Activated gamma-delta T cell treated with anti-CD3 and anti-CD28 coated beads, Interleukin-2, amount 50 U/mL, for 16 hours (primary cell): ENCODE results near the gene GIPC2.
A peak's percentile ranks its signal among the peaks of the same experiment; 100 is the strongest.
"Not testable (repeated sequence)": the region's sequence is repeated elsewhere in the genome, so short reads cannot be mapped to it uniquely, and the experiment has no call there.

Experiments
- DNase-seq: peaks from one replicate; pipeline ENCODE4 v3.0.0-alpha.2; 2020; ENCODE audit warnings: low read depth

GIPC2 gene, protein sequence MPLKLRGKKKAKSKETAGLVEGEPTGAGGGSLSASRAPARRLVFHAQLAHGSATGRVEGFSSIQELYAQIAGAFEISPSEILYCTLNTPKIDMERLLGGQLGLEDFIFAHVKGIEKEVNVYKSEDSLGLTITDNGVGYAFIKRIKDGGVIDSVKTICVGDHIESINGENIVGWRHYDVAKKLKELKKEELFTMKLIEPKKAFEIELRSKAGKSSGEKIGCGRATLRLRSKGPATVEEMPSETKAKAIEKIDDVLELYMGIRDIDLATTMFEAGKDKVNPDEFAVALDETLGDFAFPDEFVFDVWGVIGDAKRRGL

DNA sequence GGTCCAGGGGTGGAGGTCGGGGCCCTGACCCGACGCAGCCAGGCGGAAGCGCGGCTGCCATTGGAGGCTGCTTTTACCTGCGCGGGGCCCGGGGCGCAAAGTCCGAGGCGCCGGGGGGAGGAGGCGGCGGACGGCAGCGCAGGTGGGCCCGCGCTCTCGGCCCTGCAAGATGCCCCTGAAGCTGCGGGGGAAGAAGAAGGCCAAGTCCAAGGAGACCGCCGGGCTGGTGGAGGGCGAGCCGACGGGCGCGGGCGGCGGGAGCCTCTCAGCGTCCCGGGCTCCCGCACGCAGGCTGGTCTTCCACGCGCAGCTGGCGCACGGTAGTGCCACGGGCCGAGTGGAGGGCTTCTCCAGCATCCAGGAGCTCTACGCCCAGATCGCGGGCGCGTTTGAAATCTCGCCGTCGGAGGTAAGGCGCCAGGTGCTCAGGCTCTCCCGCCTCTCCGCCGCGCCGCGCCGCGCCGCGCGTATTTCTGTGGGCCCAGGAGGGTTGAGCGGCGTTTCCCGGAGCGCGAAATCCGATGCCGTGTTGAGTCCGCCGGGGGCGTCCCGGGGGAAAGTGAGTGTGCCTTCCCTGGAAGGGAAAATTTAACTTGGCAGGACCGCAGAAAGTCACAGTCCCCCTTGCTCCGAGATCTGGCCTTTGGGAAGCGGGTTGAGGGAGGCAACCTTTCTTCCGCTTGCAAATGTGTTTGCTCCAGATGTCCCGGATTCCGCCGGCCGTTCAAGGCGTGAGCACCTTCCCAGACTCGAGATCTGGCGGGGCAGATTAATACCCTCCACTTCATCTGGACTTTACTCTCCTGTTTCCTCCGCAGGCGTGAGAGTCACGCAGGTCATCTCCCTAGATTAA is at the start of gene GIPC2:
Gene GIPC2 (plus strand): TSS at position 41 of the 853 bp plus-strand sequence. CDS start 129 bp downstream, at position 170.
- no peak for DNase-seq

DNA sequence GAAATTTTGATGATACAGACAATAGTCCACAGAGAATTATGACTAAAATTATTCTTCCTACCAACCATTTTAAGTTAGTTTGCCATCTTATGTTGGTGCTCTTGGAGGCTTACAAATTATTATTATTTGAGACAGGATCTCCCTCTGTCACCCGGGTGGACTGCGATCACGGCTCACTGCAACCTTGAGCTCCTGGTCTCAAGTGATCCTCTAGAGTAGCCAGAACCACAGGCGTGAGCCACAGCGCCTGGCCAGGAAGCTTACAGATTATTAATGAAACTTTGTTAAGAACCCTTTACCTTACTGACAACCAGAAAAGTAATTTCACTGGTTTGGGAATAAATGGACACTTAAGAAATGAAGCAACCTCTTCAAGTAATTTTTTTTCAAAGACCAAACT is 49.0 kb upstream of the GIPC2 start:
- DNase-seq, result no peak

DNA sequence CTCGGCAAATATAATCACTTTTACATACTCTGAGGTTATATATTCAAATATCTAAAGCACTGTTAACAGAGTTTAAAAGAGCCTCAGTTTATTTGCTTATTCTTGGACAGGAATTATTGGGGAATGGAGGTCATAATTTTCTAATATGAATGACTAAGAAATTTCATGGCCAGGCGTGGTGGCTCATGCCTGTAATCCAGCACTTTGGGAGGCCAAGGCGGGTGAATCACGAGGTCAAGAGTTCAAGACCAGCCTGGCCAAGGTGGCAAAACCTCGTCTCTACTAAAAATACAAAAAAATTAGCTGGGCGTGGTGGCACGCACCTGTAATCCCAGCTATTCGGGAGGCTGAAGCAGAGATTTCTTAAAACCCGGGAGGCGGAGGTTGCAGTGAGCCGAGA is 45.2 kb upstream of the GIPC2 start:
- not testable (repeated sequence) for DNase-seq

DNA sequence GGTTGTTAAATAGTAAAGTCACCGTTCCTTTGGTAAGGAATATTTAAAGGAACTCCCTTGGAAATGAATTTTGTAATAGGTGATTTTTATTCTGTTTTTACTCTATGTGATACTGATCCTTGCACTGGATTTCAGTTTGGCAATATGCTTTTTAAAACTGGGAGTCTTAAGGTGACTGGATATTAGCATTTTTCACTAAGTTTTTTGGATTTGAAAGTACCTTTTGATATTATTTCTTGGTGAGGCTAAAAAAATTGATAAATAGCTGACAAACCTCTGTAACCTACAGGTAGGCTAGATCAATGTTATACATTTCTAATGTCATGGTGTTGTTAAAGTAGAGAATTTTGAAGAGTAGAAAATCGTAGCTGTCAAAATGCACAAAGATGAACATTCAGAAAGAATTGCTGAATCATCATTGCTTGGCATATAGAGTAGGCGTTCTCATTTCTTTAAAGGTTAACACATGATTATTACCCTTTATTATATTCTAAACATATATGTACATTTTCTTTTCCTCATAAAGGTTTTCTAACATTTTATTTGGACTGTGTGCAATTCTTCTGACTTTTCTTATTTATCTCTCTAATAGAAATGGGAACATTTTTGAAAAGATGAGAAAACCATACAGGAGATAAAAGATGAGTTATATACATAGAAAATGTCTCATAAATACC is 42.6 kb upstream of the GIPC2 start:
- no peak for DNase-seq

DNA sequence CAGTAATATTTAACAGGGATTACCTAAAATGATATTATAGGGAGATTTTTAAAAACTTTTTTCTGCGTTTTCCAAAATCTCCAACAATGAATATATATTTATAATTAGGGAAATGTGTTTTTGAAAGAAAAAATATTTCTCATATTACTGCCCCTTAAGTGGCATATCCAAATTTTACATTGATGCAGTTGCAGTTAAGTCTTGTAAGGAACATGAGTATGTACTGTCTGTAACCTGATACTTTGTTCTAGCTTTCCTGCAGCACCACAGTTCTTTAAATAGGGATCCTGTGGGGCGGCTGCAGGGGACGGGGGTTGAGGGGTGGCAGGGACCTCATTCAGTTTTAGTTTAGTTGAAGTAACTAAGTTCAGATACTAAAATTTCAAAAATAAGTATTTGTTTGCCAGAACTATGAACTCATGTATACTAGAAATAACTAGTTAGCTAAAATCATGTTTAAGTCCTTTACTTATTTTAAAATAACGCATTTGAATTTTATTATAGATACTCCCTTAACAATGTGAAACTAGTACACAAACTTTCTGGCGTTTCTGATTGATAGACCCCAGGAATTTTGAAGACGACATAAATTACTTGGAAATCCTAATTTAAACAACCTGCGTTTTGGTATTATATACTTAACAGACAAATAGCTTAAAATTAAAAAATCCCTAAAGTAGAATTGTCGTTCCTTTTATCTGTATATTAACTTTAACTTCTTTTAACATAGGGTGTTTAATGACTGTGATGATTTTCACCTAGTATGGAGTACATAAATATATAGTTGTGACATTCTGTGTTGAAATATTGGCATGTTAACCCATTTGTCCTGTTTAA is 41.7 kb upstream of the GIPC2 start:
- peak; percentile 29 for DNase-seq

DNA sequence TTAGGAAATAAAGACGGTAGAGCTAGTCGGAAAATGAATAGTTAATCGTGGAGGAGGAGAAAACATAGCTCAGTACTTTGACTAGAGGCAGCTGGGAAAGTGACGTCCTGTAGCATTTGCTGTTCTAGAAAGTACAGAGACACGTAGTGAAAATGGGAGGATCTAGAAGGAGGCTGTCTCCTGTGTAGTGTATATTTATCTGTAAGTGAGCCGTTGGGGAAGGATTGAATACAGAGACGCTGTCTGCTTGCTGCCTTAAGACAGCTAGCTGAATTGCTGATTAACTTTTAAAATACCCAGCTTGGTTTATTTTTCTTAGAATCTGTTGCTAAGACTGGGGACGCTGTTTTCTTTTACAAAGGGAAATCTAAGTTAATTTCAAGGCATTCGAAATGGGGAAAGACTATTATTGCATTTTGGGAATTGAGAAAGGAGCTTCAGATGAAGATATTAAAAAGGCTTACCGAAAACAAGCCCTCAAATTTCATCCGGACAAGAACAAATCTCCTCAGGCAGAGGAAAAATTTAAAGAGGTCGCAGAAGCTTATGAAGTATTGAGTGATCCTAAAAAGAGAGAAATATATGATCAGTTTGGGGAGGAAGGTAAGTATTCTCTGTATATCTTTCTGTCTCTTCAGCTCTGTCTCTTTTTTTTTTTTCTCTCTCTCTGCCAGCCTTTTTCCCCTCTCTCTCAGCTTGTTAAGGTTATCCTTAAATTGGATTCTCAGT is 40.9 kb upstream of the GIPC2 start, which contains the start of gene DNAJB4:
Gene DNAJB4 (plus strand): TSS at position 221 of the 729 bp plus-strand sequence. CDS start 172 bp downstream, at position 393.
- peak; percentile 37 for DNase-seq

DNA sequence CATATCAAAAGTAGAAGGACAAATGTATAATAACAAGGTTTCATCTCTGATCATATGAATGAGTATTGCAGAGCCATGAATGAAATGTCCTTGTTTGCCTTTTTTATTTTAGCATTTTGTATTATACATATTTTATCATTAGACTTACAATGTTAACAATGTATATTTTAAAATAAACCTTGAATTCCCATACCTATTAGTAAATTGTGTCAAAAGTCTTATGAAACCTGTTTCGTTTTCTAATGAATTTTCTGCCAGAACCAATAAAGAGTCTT is 40.4 kb upstream of the GIPC2 start:
- DNase-seq, result no peak

DNA sequence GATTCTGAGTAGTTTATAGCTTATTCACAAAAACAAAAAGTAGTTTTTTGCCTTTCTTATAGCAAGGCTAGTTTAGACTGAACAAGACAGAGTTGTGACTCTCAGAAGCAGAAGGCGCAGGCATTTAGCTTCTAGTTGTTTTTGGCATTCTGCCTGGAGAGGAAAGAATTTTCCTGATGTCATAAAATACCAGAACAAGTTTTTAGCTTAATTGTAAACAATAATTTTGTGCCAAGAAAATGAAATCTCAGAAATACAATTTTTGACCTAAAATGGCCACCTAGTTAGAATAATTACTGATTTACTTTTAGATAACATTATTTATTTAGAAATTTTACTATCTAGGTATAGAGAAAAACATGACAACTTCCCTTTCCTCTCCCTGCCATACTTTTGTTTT is 40.0 kb upstream of the GIPC2 start:
- DNase-seq, result no peak

DNA sequence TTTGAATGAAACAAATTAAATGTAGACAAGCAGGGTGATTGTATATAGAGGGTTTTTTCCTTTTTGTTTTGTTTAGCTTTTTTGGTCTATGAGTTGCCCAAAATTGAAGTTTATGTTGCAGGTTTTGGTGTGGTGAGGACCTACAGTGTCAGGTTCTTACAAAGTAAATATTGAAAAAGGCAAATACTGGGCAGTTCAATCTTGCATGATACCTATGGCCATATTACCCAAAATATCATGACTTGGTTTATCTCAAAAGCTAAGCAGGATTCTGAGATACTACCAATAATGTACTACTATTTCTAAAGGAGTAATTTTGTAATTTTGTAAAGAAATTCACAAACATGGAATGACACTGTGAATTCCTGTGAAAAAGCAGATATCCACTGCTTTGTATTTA is 39.2 kb upstream of the GIPC2 start:
- no peak for DNase-seq

DNA sequence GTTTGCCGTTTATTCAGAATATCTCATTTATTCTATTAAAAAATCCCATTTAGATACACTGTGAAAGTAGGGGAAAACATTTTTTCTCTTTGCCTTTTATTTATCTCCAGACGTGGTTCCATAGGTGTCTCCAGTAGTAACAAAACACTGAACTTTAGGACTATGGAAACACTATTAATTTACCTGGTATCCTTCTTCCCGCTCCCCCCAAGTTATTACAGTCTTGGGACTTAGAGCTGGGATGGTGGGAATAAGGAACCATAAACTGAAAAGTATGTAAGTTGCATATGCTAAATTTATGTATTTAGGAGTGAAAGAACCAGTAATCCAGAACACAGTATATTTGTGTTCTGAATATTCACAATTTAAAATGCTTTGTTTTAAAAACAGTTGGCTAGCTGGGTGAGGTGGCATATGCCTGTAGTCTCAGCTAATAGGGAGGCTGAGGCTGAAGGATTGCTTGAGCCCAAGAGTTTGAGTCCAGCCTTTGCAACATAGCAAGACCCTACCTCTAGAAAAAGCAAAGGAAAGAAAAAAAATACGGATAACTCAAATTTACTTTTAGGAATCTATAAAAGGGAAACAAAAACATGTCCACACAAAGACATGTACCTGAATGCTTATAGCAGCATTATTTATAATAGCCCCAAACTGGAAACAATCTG is 38.0 kb upstream of the GIPC2 start:
- no peak for DNase-seq

DNA sequence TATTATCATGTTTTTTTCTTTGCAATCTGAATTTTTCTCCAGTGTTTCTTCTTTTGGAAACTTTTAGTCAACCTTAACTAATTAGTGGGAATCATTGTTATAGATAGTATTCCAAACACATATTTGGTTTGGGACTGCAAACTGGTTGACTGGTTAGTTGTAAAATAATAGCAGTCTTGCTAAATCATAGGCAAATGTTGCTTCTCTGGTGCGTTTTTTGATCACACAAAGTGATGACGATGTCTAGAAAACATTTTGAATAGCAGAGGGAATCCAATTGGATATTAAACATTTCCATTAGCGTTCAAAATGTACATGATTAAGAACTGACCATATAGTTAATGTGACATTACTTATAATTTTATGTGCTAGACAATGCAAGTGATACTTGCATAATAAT is 36.5 kb upstream of the GIPC2 start:
- DNase-seq, result no peak

DNA sequence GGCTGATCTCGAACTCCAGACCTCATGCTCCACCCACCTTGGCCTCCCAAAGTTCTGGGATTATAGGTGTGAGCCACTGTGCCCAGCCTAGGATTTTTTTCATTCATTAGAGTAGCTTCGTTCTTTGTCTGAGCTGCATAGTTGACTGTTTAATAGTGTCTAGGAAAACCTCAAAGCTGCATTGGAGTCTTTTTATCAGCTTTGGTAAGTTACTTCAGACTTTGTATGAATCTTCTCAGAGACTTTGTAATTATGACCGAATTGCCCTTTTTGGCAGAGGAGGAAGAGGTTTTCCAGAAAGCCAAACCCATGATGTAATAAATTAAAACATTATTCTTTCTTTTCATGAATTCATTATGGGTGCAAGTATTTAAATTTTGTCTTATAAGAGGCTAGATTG is 35.9 kb upstream of the GIPC2 start:
- no peak for DNase-seq

DNA sequence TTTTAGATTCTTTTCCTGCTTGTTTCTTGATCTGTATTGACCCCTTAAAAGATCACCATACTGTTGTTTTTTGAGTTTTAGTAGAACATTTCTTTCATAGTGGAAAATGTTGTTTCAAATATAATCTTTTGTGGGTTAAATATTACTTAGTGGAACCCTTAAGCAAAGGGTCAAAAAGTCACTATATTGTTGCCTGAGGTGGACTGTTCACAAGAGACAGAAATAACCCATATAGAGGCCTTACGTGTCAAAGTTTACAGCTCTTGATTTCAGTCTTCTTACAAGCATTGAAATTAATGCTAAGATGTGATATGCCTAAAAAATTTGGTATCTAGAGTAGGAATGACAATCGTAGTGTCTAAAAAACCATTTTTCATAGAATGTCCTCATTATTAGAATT is 34.7 kb upstream of the GIPC2 start:
- DNase-seq, result no peak

DNA sequence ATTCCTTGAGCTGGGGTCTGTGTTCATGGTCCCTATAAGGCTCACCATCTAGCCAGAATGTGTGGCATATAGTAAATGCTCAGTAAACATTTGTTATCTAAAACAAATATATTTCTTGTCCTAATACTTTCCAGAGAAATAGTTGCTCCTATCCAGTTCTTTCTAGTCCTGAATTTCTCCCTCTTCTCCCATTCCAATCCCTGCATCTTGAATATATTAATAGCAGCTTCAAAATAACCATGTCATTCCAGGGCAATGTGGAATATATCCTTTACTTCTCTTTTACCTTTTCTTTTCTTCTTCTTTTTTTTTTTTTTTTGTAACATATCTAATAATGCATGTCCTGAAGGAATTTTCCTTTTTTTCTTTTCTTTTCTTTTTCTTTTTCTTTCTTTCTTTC is 30.6 kb upstream of the GIPC2 start:
- no peak for DNase-seq

DNA sequence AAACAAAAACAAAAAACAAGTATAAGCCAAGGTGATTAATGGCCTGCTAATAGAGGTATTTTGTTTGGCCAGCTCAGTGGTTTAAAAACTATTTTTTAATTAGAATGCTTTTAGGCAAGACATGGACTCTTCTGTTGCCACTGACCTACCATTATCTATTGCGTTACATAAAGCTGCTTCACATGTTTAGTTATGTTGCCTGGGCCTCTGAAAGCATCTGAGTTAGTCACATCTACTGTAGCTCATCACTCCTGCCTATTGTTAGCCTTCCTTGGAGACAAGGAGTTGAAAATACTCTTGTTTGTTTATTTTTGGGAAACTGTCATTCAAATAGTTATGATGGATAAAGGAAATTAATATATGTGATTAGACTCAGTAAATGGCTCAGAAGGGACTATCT is 26.7 kb upstream of the GIPC2 start:
- no peak for DNase-seq

DNA sequence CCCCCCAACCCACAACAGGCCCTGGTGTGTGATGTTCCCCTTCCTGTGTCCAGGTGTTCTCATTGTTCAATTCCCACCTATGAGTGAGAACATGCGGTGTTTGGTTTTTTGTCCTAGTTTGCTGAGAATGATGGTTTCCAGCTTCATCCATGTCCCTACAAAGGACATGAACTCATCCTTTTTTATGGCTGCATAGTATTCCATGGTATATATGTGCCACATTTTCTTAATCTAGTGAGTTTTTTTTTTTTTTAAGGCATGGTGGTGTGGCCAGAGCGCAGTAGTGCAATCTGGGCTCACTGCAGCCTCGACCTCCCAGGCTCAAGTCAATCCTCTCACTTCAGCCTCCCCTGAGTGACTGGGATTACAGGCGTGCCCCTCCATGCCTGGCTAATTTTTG is 24.6 kb upstream of the GIPC2 start:
- not testable (repeated sequence) for DNase-seq

DNA sequence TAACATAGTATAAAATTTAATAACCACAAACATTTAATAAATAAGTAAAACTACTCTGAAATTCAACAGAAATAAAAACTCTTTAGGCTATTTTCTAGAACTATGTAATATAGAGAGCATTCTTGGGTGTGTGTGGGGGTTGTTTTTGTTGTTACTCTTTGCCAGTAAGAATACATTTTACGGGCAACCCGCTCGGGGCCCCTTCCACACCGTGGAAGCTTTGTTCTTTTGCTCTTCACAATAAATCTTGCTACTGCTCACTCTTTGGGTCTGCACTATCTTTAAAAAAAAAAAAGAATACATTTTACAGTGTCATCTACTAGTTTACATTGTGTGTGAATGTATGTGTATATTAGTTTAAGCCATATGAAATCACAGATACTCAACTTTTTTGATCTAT is 16.0 kb upstream of the GIPC2 start:
- DNase-seq, result no peak

DNA sequence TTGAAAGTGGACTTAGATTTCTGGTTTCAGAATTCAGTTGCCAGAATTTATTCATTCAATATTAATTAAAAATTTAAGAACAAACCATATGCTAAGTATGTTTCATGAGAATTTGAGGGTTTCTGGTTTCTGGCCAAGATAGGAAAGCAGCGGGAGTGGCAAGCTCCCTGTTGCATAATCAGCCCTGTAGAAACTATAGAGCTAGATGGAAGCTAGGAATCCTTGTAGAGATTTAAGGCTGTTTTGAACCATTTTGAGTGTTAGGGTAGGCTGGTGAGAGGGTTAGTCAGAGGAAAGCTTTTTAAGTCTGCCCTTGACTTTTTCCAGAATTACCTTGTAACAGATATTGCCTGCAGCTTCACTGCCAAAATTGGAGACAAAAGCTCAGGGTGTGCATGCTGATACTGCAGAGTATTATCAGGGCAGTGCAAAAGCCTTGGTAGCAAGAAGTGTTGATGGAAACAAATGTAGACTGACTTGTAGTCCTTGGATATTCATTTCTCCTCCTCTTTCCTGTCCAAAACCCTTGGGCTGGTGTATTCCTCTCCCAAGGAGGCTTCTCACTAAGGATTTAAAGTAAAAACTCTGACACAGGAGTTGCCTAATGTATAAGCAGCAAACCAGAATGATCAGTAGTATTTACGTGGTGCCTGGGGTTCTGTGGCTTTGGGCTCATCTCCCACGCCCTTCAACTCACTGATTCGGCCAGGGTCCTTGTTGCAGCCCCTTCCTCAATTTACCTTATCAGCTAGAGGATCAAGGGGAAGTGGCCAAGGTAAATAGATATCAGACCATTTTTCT is 12.6 kb upstream of the GIPC2 start:
- no peak for DNase-seq

DNA sequence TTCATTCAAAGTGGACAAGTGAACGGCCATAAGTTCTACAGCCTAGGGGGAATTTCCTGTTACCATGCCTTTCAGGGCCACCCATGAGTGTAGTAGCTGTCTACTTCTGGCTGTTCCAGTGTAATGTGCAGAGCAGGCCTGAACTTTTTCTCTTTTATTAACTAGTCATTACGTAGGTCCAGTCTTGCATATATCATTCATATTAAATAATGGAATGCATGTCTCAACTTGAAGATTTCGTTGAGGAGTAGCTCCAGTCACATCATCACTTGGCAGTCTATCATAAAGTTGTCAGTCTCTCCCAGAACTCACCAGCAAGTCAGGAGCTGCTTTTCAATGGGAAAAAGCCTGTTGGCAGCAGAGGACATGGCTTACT is 12.0 kb upstream of the GIPC2 start:
- DNase-seq, result no peak

DNA sequence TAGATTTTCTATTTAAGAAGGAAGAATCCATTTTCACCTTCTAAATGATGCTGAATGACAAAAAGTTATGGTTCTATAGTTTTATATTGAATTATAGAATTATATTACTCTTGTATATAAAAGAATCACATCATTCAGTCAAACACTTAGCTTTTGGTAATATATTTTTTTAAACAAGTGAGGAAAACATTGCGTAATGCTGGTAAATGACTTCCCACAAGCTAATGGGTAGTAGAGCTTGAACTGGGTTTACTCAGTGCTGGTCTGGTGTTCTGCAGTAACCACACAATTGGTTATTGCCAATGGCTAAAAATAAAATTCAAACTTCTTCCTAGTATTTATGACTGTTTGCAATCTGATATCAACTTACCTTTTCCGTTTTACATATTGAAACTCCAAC is 10.6 kb upstream of the GIPC2 start:
- DNase-seq, result no peak
